B cell (primary cell): Measurements from ENCODE around the gene RSPH9. TPM values are rescaled to one million over a fixed set of nuclear protein-coding genes. Genes with fewer than 3 reads are reported as not detected.

Experiments
- ATAC-seq: fragments of 200-7000 bp; cut with Tn5 transposase; one replicate; pipeline ENCODE4 v1.10.0; 2021; ENCODE audit warnings: low read depth, mild to moderate bottlenecking, moderate number of reproducible peaks, moderate library complexity
- CTCF ChIA-PET: fragments of 350-600 bp; sonication (Branson Sonifier 250); formaldehyde crosslinking; loops from one replicate; lab custom pipeline; 2021; ENCODE audit warnings: antibody characterized with exemption, inconsistent platforms; lab: Charles Lee
- POLR2A ChIA-PET: fragments of 350-600 bp; sonication (Branson Sonifier 250); formaldehyde crosslinking; loops from one replicate; lab custom pipeline; 2021; ENCODE audit warnings: antibody characterized with exemption; lab: Charles Lee
- DNase-seq: peaks from one replicate; pipeline ENCODE4 v3.0.0; 2013
- H2AFZ ChIP-seq: 2 replicates; pipeline ENCODE4 v1.6.1; 2012; ENCODE audit warnings: mild to moderate bottlenecking, low read depth, low read length; ENCODE audit not compliant: insufficient read depth, poor library complexity, severe bottlenecking
- H3K27ac ChIP-seq, 2 donors: 1 replicate in 1 of 2; 2 replicates in 1 of 2; pipeline ENCODE4 v1.5.1; 2012 to 2013; ENCODE audit warnings: low read length in 2 of 2, mild to moderate bottlenecking in 2 of 2, moderate library complexity in 1 of 2
- H3K27me3 ChIP-seq, 4 experiments: fragments of 200-600 bp in 1 of 4; sonication (generic) in 1 of 4; replicated peaks in 1 of 4; 1 replicate in 2 of 4; 2 replicates in 2 of 4; pipeline versions ENCODE4 v1.6.1 to v1.7.0; 2013 to 2016; ENCODE audit warnings: low read length in 3 of 4, mild to moderate bottlenecking in 2 of 4, mixed read lengths in 1 of 4, moderate library complexity in 1 of 4; ENCODE audit not compliant: insufficient read depth in 4 of 4, control insufficient read depth in 3 of 4; ENCODE audit errors: control extremely low read depth in 1 of 4
- H3K36me3 ChIP-seq, 2 experiments: replicated peaks in 1 of 2; 1 replicate in 1 of 2; 2 replicates in 1 of 2; pipeline versions ENCODE4 v1.6.1 to v1.7.1; 2013; ENCODE audit warnings: low read length in 1 of 2; ENCODE audit not compliant: insufficient read depth in 2 of 2, control insufficient read depth in 1 of 2; ENCODE audit errors: control extremely low read depth in 1 of 2, extremely low read depth in 1 of 2
- H3K4me1 ChIP-seq, 2 donors: fragments of 200-600 bp in 1 of 2; sonication (generic) in 1 of 2; 1 replicate in 1 of 2; 2 replicates in 1 of 2; pipeline versions ENCODE4 v1.5.1 to v1.6.1; 2013 to 2017; ENCODE audit warnings: low read length in 2 of 2; ENCODE audit not compliant: control insufficient read depth in 2 of 2, insufficient read depth in 2 of 2
- H3K4me2 ChIP-seq: replicated peaks from 2 replicates; pipeline ENCODE3; 2012; ENCODE audit warnings: mild to moderate bottlenecking, low read depth, low read length; ENCODE audit not compliant: poor library complexity, severe bottlenecking
- H3K4me3 ChIP-seq, 5 experiments: fragments of 200-600 bp in 1 of 5; sonication (generic) in 1 of 5; 1 replicate in 3 of 5; 2 replicates in 2 of 5; pipeline versions ENCODE4 v1.5.1 to v1.7.0; 2011 to 2016; ENCODE audit warnings: low read length in 4 of 5, mild to moderate bottlenecking in 4 of 5, low read depth in 2 of 5, control low read depth in 1 of 5, moderate library complexity in 1 of 5; ENCODE audit not compliant: insufficient read depth in 1 of 5; ENCODE audit errors: control extremely low read depth in 1 of 5, extremely low read depth in 1 of 5
- H3K79me2 ChIP-seq: fragments of 200-600 bp; sonication (generic); one replicate; pipeline ENCODE4 v1.6.0; 2016; ENCODE audit warnings: low read length; ENCODE audit not compliant: control insufficient read depth, insufficient read depth
- H3K9ac ChIP-seq: fragments of 200-600 bp; sonication (generic); 2 replicates; pipeline ENCODE4 v1.6.1; 2017; ENCODE audit warnings: mild to moderate bottlenecking, low read length, moderate library complexity
- H3K9me3 ChIP-seq, 3 donors: one replicate each; pipeline versions ENCODE4 v1.6.1 to v1.7.1; 2013; ENCODE audit warnings: low read length in 2 of 3; ENCODE audit not compliant: control insufficient read depth in 2 of 3, insufficient read depth in 1 of 3; ENCODE audit errors: control extremely low read depth in 1 of 3
- H4K20me1 ChIP-seq: 2 replicates; pipeline ENCODE4 v1.6.0; 2012; ENCODE audit warnings: mild to moderate bottlenecking, low read length; ENCODE audit not compliant: insufficient read depth, control insufficient read depth, poor library complexity, severe bottlenecking
- H3K27ac Mint-ChIP-seq: one replicate; pipeline ENCODE4 v1.8.0; 2021; ENCODE audit warnings: mixed read lengths
- H3K27me3 Mint-ChIP-seq: one replicate; pipeline ENCODE4 v1.8.0; 2021; ENCODE audit warnings: mixed read lengths
- H3K4me1 Mint-ChIP-seq: one replicate; pipeline ENCODE4 v1.8.0; 2021; ENCODE audit warnings: mixed read lengths
- H3K4me3 Mint-ChIP-seq: one replicate; pipeline ENCODE4 v1.8.0; 2021; ENCODE audit warnings: mixed read lengths
- H3K9me3 Mint-ChIP-seq: one replicate; pipeline ENCODE4 v1.8.0; 2022; ENCODE audit warnings: mixed read lengths; ENCODE audit not compliant: insufficient read depth
- EZH2 ChIP-seq: IDR thresholded peaks from 2 replicates; pipeline ENCODE4 v1.6.1; 2012; ENCODE audit warnings: borderline replicate concordance, low read depth, mild to moderate bottlenecking, moderate library complexity, low read length; ENCODE audit not compliant: insufficient read depth, poor library complexity, severe bottlenecking
- WGBS: methylation state at CpG from one replicate; pipeline ENCODE4 v1.1.5; 2013; ENCODE audit warnings: missing lambda C conversion rate; ENCODE audit not compliant: insufficient coverage; 5-methylcytosine and 5-hydroxymethylcytosine counted together
- intact Hi-C: fragments of 100-400 bp; cut with micrococcal nuclease; formaldehyde crosslinking; loops from one replicate; pipeline ENCODE4 v1.10.0; 2022
- polyA plus RNA-seq: library from polyadenylated mRNA; depleted of rRNA; stranded (reverse); fragments of >200 nt; gene quantifications from 2 replicates; pipeline ENCODE4 v1.2.3, GENCODE V29; 2012
- total RNA-seq, 2 donors: library from RNA; stranded (reverse); fragments of 120-200 nt in 1 of 2; gene quantifications; 1 replicate in 1 of 2; 2 replicates in 1 of 2; pipeline versions ENCODE4 v1.2.3 to v1.2.4, GENCODE V29; 2013 to 2022
- TF ChIP-seq, protein P1 (sequence below): fragments of 200-600 bp; IDR thresholded peaks from one replicate; pipeline ENCODE4 v1.8.0; 2022; ENCODE audit warnings: antibody characterized with exemption, mild to moderate bottlenecking

Gene RSPH9
- total and polyA plus RNA-seq, 2 donors (not counting 1 experiment from before 2014, with no cell fraction given), result 0.04 TPM; not detected in 1

DNA sequence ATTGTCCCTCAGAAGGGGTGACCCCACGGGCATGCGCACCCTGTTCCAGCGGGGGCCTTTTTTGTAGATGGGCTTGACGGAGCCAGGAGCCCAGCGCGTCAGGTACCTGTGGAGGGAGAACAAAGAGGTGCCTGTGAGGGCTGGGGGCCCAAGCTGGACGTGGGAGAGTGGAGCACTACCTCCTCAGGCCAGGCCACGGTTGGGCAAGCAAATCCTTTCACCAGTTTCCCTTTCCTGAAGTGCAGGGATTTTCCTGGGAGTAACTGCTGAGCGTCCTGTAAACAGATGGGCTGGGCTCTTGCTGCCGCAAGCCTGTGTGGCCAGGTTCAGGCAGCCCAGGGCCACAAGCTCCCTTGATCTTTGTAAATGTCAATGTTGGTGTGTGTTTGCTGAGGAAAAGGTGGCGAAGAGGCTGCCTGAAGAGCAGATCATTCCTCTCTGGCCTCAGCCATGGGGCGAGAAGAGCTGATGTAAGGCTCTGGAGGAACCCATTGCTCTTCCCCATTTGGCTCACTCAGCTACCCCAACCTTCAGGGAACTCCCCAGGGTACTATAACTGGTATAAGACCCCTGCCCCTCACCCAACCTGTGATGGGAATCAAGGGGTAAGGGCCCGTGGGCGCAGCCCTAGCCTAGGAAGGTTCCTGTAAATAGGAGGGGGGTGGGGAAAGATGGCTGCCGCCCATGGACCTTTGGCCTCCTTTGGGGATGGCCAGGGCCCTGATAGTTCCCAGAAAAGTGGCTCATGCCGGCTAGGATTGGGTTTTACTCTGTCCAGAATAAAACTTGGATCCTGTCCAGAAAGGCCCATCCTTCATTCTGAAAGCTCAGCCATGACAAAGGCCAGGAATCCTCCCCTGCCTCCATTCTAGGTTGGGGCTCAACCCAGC, 27.2 kb downstream of the RSPH9 start:
- intact Hi-C loops, result no loop called here
- H3K27ac Mint-ChIP-seq, result no peak overlapping the region

More for the DNA sequence above, 27.2 kb downstream of the RSPH9 start:
- DNase-seq (no peak), ATAC-seq (no peak)
- peaks cover 17% of the 10 kb centered on the region for H3K4me1 Mint-ChIP-seq
- H2AFZ ChIP-seq, result no peak overlapping the region
- H3K4me3 Mint-ChIP-seq, result no peak overlapping the region
- H3K4me1 ChIP-seq, result peaks cover 12 to 13% of the 10 kb centered on the region in 2 donors
- POLR2A ChIA-PET, result interaction anchor here (0.7 kb wide), 1 partner anchor 425 kb away, joined by 3 read pairs; no protein-coding TSS in a partner anchor
- no peak overlapping the region for H3K9ac ChIP-seq
- no peaks in the 10 kb centered on the region for H3K9me3 ChIP-seq
- no peaks in the 10 kb centered on the region for H3K27me3 Mint-ChIP-seq
- peaks cover 11% of the 10 kb centered on the region for H4K20me1 ChIP-seq
- H3K79me2 ChIP-seq, result no peaks in the 10 kb centered on the region
- no peaks in the 10 kb centered on the region for H3K9me3 Mint-ChIP-seq
- H3K4me2 ChIP-seq, result no peak overlapping the region
- no peak overlapping the region for H3K27ac ChIP-seq
- H3K36me3 ChIP-seq, result peaks cover 8 to 54% of the 10 kb centered on the region in 2 experiments
- no peak overlapping the region for H3K4me3 ChIP-seq
- no peak for TF ChIP-seq EZH2
- TF ChIP-seq, protein P1, sequence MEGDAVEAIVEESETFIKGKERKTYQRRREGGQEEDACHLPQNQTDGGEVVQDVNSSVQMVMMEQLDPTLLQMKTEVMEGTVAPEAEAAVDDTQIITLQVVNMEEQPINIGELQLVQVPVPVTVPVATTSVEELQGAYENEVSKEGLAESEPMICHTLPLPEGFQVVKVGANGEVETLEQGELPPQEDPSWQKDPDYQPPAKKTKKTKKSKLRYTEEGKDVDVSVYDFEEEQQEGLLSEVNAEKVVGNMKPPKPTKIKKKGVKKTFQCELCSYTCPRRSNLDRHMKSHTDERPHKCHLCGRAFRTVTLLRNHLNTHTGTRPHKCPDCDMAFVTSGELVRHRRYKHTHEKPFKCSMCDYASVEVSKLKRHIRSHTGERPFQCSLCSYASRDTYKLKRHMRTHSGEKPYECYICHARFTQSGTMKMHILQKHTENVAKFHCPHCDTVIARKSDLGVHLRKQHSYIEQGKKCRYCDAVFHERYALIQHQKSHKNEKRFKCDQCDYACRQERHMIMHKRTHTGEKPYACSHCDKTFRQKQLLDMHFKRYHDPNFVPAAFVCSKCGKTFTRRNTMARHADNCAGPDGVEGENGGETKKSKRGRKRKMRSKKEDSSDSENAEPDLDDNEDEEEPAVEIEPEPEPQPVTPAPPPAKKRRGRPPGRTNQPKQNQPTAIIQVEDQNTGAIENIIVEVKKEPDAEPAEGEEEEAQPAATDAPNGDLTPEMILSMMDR, result no peak
- 95% methylated on average over 13 of the region's 16 CpGs for WGBS
- no peaks in the 10 kb centered on the region for H3K27me3 ChIP-seq
- CTCF ChIA-PET, result interaction anchor here (0.7 to 7.9 kb wide), 5 partner anchors 9 to 407 kb away, joined by 3 to 59 read pairs (median 9); partner anchors contain the start of gene VEGFA
